DOHH2 (cell line): Measurements from ENCODE around the gene RBMS3.

Experiments used
- EZH2phosphoT487 ChIP-seq: fragments of 200-600 bp; sonication (generic); IDR thresholded peaks from 2 replicates; pipeline ENCODE4 v1.6.1; 2017; ENCODE audit warnings: borderline replicate concordance, mild to moderate bottlenecking, antibody characterized with exemption, low read length, moderate library complexity, mixed read lengths
- TF ChIP-seq, protein P1 (sequence below): fragments of 200-600 bp; sonication (generic); IDR thresholded peaks from one replicate; pipeline ENCODE4 v1.5.1; 2014; ENCODE audit warnings: antibody characterized with exemption, mild to moderate bottlenecking, low read depth, low read length; ENCODE audit not compliant: poor library complexity, severe bottlenecking

GRCh38 chr3:29245441-29245840 lies 35.4 kb upstream of the RBMS3 start:
- TF ChIP-seq, protein P1, sequence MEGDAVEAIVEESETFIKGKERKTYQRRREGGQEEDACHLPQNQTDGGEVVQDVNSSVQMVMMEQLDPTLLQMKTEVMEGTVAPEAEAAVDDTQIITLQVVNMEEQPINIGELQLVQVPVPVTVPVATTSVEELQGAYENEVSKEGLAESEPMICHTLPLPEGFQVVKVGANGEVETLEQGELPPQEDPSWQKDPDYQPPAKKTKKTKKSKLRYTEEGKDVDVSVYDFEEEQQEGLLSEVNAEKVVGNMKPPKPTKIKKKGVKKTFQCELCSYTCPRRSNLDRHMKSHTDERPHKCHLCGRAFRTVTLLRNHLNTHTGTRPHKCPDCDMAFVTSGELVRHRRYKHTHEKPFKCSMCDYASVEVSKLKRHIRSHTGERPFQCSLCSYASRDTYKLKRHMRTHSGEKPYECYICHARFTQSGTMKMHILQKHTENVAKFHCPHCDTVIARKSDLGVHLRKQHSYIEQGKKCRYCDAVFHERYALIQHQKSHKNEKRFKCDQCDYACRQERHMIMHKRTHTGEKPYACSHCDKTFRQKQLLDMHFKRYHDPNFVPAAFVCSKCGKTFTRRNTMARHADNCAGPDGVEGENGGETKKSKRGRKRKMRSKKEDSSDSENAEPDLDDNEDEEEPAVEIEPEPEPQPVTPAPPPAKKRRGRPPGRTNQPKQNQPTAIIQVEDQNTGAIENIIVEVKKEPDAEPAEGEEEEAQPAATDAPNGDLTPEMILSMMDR = no peak
- TF ChIP-seq EZH2phosphoT487 = no peak
